HepG2 (cell line): ENCODE measurements around the gene FGGY. TPM values are rescaled to one million over a fixed set of nuclear protein-coding genes. Genes with fewer than 3 reads are reported as not detected.

ENCODE experiments used
- ATAC-seq: fragments of 200-7000 bp; cut with Tn5 transposase; 3 replicates; pipeline ENCODE4 v1.9.1; 2020; ENCODE audit warnings: mild to moderate bottlenecking, moderate library complexity
- BruUV-seq: library from RNA; stranded (reverse); fragments of 400-500 nt; replicated peaks from 2 replicates; lab custom pipeline; 2021; lab: Mats Ljungman, UMichigan
- CTCF ChIA-PET: fragments of 300-600 bp; formaldehyde crosslinking; extraction: SDS; loops from one replicate; lab custom pipeline; 2021; ENCODE audit warnings: low total read pairs, inconsistent platforms, low intra/inter-chr PET ratio; lab: Yijun Ruan, JAX
- POLR2A ChIA-PET: fragments of 350-600 bp; sonication (Branson Sonifier 250); formaldehyde crosslinking; loops from one replicate; lab custom pipeline; 2020; ENCODE audit warnings: antibody characterized with exemption, inconsistent platforms; lab: Yijun Ruan, JAX
- DNase-seq: peaks from one replicate; pipeline ENCODE4 v3.0.0-alpha.2; 2015; ENCODE audit warnings: low spot score
- FAIRE-seq: peaks from 3 replicates; lab custom pipeline; 2011; peaks lifted over from hg19 to GRCh38; lab: Jason Lieb, UNC
- H2AFZ ChIP-seq: one replicate; pipeline ENCODE4 v1.6.1; 2011; ENCODE audit warnings: low read length, inconsistent platforms
- H3K27ac ChIP-seq: fragments of 300-600 bp; 3 replicates; pipeline ENCODE4 v1.8.0; 2011; ENCODE audit warnings: mixed run types, mild to moderate bottlenecking, mixed read lengths, low read length, inconsistent platforms; ENCODE audit not compliant: insufficient read depth; ENCODE audit errors: extremely low read length
- H3K27me3 ChIP-seq, 2 experiments: fragments of 200-600 bp in 1 of 2; 2 replicates in 1 of 2; 3 replicates in 1 of 2; pipeline versions ENCODE4 v1.6.0 to v1.8.0; 2011; ENCODE audit warnings: low read length in 2 of 2, mild to moderate bottlenecking in 2 of 2, moderate library complexity in 2 of 2, inconsistent platforms in 1 of 2; ENCODE audit not compliant: insufficient read depth in 2 of 2, control insufficient read depth in 1 of 2
- H3K36me3 ChIP-seq, 2 experiments: fragments of 200-600 bp in 1 of 2; replicated peaks in 1 of 2; 2 replicates in 1 of 2; 3 replicates in 1 of 2; pipeline versions ENCODE4 v1.5.1 to v1.8.0; 2011; ENCODE audit warnings: low read length in 2 of 2, inconsistent platforms in 1 of 2; ENCODE audit not compliant: insufficient read depth in 2 of 2, control insufficient read depth in 1 of 2
- H3K4me1 ChIP-seq: 2 replicates; pipeline ENCODE4 v1.5.1; 2012; ENCODE audit warnings: low read length, inconsistent platforms; ENCODE audit not compliant: insufficient read depth
- H3K4me2 ChIP-seq: 2 replicates; pipeline ENCODE4 v1.6.0; 2011; ENCODE audit warnings: low read depth, low read length, inconsistent platforms
- H3K4me3 ChIP-seq, 3 experiments: fragments of 200-600 bp in 1 of 3; sonication (generic), shearing (Covaris generic) in 1 of 3; replicated peaks in 1 of 3; 2 replicates each; pipeline ENCODE4 v1.5.1; 2011 to 2016; ENCODE audit warnings: low read length in 3 of 3, inconsistent platforms in 2 of 3, low read depth in 2 of 3, mild to moderate bottlenecking in 2 of 3, control low read depth in 1 of 3, mixed read lengths in 1 of 3; ENCODE audit not compliant: insufficient read depth in 1 of 3
- H3K79me2 ChIP-seq: one replicate; pipeline ENCODE4 v1.6.1; 2011; ENCODE audit warnings: low read length, inconsistent platforms; ENCODE audit not compliant: insufficient read depth
- H3K9ac ChIP-seq: 2 replicates; pipeline ENCODE4 v1.6.0; 2011; ENCODE audit warnings: mild to moderate bottlenecking, low read depth, low read length, inconsistent platforms; ENCODE audit not compliant: insufficient read depth
- H3K9me3 ChIP-seq: 2 replicates; pipeline ENCODE4 v1.5.1; 2012; ENCODE audit warnings: mild to moderate bottlenecking, low read length
- H4K20me1 ChIP-seq: 2 replicates; pipeline ENCODE4 v1.6.0; 2011; ENCODE audit warnings: inconsistent platforms, mild to moderate bottlenecking, low read length, moderate library complexity; ENCODE audit not compliant: insufficient read depth
- ARID2 ChIP-seq: sonication (generic); formaldehyde crosslinking; IDR thresholded peaks from 2 replicates; pipeline ENCODE4 v1.8.1; 2022; ENCODE audit warnings: mild to moderate bottlenecking, missing genetic modification reagents, borderline replicate concordance
- CENPBD1 ChIP-seq: sonication (generic); formaldehyde crosslinking; IDR thresholded peaks from 2 replicates; pipeline ENCODE4 v1.8.0; 2022; ENCODE audit warnings: missing genetic modification reagents, low read depth, mild to moderate bottlenecking, borderline replicate concordance
- KAT2B ChIP-seq: fragments of 150-350 bp; IDR thresholded peaks from 2 replicates; pipeline ENCODE4 v1.6.1; 2014; ENCODE audit warnings: low read depth, low read length, borderline replicate concordance
- MLLT10 ChIP-seq: sonication (generic); formaldehyde crosslinking; IDR thresholded peaks from 2 replicates; pipeline ENCODE4 v1.4.0; 2020; ENCODE audit warnings: missing genetic modification reagents
- PRPF4 ChIP-seq: fragments of 200-400 bp; formaldehyde crosslinking; IDR thresholded peaks from 2 replicates; pipeline ENCODE4 v1.6.1; 2016; ENCODE audit warnings: low read length, low read depth; ENCODE audit not compliant: poor library complexity, severe bottlenecking
- ZIK1 ChIP-seq: sonication (generic); formaldehyde crosslinking; IDR thresholded peaks from 2 replicates; pipeline ENCODE4 v1.5.0; 2020; ENCODE audit warnings: mild to moderate bottlenecking, low read depth, missing genetic modification reagents, borderline replicate concordance
- ZMYM3 ChIP-seq: sonication (generic); formaldehyde crosslinking; IDR thresholded peaks from 2 replicates; pipeline ENCODE4 v1.5.1; 2020; ENCODE audit warnings: mild to moderate bottlenecking, missing genetic modification reagents
- ZNF260 ChIP-seq: sonication (generic); formaldehyde crosslinking; IDR thresholded peaks from 2 replicates; pipeline ENCODE4 v1.4.0; 2020; ENCODE audit warnings: missing genetic modification reagents, low read depth, mild to moderate bottlenecking, borderline replicate concordance
- ZNF431 ChIP-seq: sonication (generic); formaldehyde crosslinking; IDR thresholded peaks from 2 replicates; pipeline ENCODE4 v1.9.0; 2022; ENCODE audit warnings: missing genetic modification reagents, low read depth, mild to moderate bottlenecking, borderline replicate concordance
- ZNF460 ChIP-seq: sonication (generic); formaldehyde crosslinking; IDR thresholded peaks from 2 replicates; pipeline ENCODE4 v1.5.1; 2020; ENCODE audit warnings: missing genetic modification reagents, mild to moderate bottlenecking, borderline replicate concordance
- ZNF660 ChIP-seq: sonication (generic); formaldehyde crosslinking; IDR thresholded peaks from 2 replicates; pipeline ENCODE4 v1.5.1; 2020; ENCODE audit warnings: mild to moderate bottlenecking, low read depth, missing genetic modification reagents, borderline replicate concordance
- ZSCAN30 ChIP-seq: sonication (generic); formaldehyde crosslinking; IDR thresholded peaks from 2 replicates; pipeline ENCODE4 v1.5.0; 2020; ENCODE audit warnings: mild to moderate bottlenecking, missing genetic modification reagents
- WGBS: methylation state at CpG from one replicate; pipeline ENCODE4 v1.1.6; 2017; ENCODE audit warnings: low lambda C conversion rate; 5-methylcytosine and 5-hydroxymethylcytosine counted together
- in situ Hi-C: cut with HindIII; loops from 2 replicates; pipeline ENCODE4 v1.10.0; 2017; ENCODE audit warnings: low pct_unique_long_range_greater_than_20kb; ENCODE audit not compliant: extremely low pct_ligation_motif_present
- intact Hi-C: fragments of 100-400 bp; cut with micrococcal nuclease; formaldehyde crosslinking; loops from one replicate; pipeline ENCODE4 v1.10.0; 2022; ENCODE audit not compliant: unreplicated experiment
- polyA plus RNA-seq, 8 experiments: library from polyadenylated mRNA; depleted of rRNA in 3 of 8; stranded (reverse) in 7 of 8; unstranded in 1 of 8; fragments of >200 nt; fragmentation: Illumina TruSeq in 4 of 8; extraction: Trizol in 4 of 8; gene quantifications; 2 replicates each; pipeline versions ENCODE4 v1.2.1 to v1.2.3, GENCODE V29; 2011 to 2016; ENCODE audit warnings: low read depth in 4 of 8, missing spikeins in 1 of 8, mixed read lengths in 1 of 8; ENCODE audit not compliant: insufficient read depth in 1 of 8
- total RNA-seq, 5 experiments: library from RNA; depleted of rRNA; stranded (reverse); fragments of >200 nt; fragmentation: Illumina TruSeq; extraction: Trizol; gene quantifications; 2 replicates each; pipeline ENCODE4 v1.2.3, GENCODE V29; 2016; ENCODE audit warnings: low read depth in 1 of 5

FGGY gene
- total and polyA plus RNA-seq, 2 of the 13 experiments (the other 11 are each of a cell fraction or from before 2014, with no cell fraction given), result 15.7 to 27.5 TPM

DNA sequence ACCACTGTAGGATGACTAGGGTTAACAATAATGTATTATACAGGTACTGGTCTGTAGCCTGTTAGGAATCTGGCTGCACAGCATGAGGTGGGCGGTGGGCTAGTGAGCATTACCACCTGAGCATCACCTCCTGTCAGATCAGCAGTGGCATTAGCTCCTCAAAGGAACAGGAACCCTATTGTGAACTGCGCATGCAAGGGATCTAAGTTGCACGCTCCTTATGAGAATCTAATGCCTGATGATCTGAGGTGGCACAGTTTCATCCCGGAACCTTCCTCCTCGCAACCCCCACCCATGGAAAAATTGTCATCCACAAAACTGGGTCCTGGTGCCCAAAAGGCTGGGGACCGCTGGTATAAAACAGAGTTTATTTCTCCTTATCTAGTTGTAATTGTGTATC lies 147.6 kb downstream of the FGGY start:
- H3K36me3 ChIP-seq, result no peaks in the 10 kb centered on the region
- H3K79me2 ChIP-seq, result no peaks in the 10 kb centered on the region
- H3K4me3 ChIP-seq, result no peak overlapping the region
- POLR2A ChIA-PET, result no interaction called here
- no peak for DNase-seq
- 0 out of 2 replicates have a peak, but pooled peaks cover 5% of the 10 kb centered on the region for H3K4me1 ChIP-seq
- H3K4me2 ChIP-seq, result no peak overlapping the region
- no peaks in the 10 kb centered on the region for H3K27me3 ChIP-seq
- no peak for ATAC-seq
- H3K27ac ChIP-seq, result no peak overlapping the region
- no peak overlapping the region for H3K9ac ChIP-seq
- BruUV-seq, result no TSS peak
- intact Hi-C loops (no loop called here), in situ Hi-C loops (no loop called here)
- 99% methylated on average over 6 of the region's 6 CpGs for WGBS
- no peak for FAIRE-seq
- no peak for TF ChIP-seq ZSCAN30 (CRISPR knock-in tag)
- no peak for TF ChIP-seq PRPF4
- no peak for TF ChIP-seq ZNF431 (CRISPR knock-in tag)
- no peak for TF ChIP-seq ARID2 (CRISPR knock-in tag)
- TF ChIP-seq CENPBD1 (CRISPR knock-in tag), result no peak
- no peak for TF ChIP-seq MLLT10 (CRISPR knock-in tag)
- no peak for TF ChIP-seq KAT2B
- no peak for TF ChIP-seq ZNF660 (CRISPR knock-in tag)
- no peak for TF ChIP-seq ZNF260
- TF ChIP-seq ZNF460 (CRISPR knock-in tag), result no peak
- no peak for TF ChIP-seq ZMYM3
- no peak for TF ChIP-seq ZIK1 (CRISPR knock-in tag)
- H3K9me3 ChIP-seq, result no peaks in the 10 kb centered on the region
- CTCF ChIA-PET, result no interaction called here
- no peak overlapping the region for H2AFZ ChIP-seq
- no peaks in the 10 kb centered on the region for H4K20me1 ChIP-seq
